ENCODE results near the gene YJEFN3.

Gene YJEFN3

DNA sequence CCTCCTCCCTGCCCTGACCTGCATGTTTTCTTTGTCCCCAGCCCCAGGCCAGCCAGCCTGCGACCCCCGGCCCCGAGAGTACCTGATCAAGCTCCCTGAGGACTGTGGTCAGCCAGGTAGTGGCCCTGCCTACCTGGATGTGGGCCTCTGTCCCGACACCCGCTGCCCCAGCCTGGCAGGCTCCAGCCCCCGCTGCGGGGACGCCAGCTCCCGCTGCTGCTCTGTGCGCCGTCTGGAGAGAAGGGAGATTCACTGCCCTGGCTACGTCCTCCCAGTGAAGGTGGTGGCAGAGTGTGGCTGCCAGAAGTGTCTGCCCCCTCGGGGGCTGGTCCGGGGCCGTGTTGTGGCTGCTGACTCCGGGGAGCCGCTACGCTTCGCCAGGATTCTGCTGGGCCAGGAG is 14.9 kb downstream of the YJEFN3 start:
- H3K27ac ChIP-seq (ENCODE audit: low read depth, low read length, poor library complexity, severe bottlenecking) = no peak overlapping the region
- H2AFZ ChIP-seq (ENCODE audit: low read length) = no peak overlapping the region
- no peak for TF ChIP-seq EZH2 (IDR thresholded peaks at IDR 0.05; ENCODE audit: borderline replicate concordance, low read length)
- TF ChIP-seq, protein P1, sequence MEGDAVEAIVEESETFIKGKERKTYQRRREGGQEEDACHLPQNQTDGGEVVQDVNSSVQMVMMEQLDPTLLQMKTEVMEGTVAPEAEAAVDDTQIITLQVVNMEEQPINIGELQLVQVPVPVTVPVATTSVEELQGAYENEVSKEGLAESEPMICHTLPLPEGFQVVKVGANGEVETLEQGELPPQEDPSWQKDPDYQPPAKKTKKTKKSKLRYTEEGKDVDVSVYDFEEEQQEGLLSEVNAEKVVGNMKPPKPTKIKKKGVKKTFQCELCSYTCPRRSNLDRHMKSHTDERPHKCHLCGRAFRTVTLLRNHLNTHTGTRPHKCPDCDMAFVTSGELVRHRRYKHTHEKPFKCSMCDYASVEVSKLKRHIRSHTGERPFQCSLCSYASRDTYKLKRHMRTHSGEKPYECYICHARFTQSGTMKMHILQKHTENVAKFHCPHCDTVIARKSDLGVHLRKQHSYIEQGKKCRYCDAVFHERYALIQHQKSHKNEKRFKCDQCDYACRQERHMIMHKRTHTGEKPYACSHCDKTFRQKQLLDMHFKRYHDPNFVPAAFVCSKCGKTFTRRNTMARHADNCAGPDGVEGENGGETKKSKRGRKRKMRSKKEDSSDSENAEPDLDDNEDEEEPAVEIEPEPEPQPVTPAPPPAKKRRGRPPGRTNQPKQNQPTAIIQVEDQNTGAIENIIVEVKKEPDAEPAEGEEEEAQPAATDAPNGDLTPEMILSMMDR (IDR thresholded peaks at IDR 0.05; ENCODE audit: low read length) = no peak
- H3K4me2 ChIP-seq (ENCODE audit: low read length) = no peak overlapping the region
- H3K9me3 ChIP-seq (ENCODE audit: low read length) = no peaks in the 10 kb centered on the region
- H3K4me3 ChIP-seq (ENCODE audit: low read depth, low read length, poor library complexity, severe bottlenecking) = no peak overlapping the region
- no peaks in the 10 kb centered on the region for H3K79me2 ChIP-seq (ENCODE audit: insufficient read depth, low read length)
- no peaks in the 10 kb centered on the region for H3F3A ChIP-seq (ENCODE audit: insufficient read depth, low read length)
- H3K9me2 ChIP-seq (ENCODE audit: low read depth, low read length) = no peaks in the 10 kb centered on the region
- H3K4me1 ChIP-seq (ENCODE audit: insufficient read depth, low read length, severe bottlenecking) = peaks cover under 1% of the 10 kb centered on the region
- H3K27me3 ChIP-seq (ENCODE audit: insufficient read depth, low read length) = no peaks in the 10 kb centered on the region
- H4K20me1 ChIP-seq (ENCODE audit: insufficient read depth, low read length) = no peaks in the 10 kb centered on the region
- no peak overlapping the region for H3K9ac ChIP-seq (ENCODE audit: low read length)
- H3K36me3 ChIP-seq (ENCODE audit: insufficient read depth, low read length) = no peaks in the 10 kb centered on the region

DNA sequence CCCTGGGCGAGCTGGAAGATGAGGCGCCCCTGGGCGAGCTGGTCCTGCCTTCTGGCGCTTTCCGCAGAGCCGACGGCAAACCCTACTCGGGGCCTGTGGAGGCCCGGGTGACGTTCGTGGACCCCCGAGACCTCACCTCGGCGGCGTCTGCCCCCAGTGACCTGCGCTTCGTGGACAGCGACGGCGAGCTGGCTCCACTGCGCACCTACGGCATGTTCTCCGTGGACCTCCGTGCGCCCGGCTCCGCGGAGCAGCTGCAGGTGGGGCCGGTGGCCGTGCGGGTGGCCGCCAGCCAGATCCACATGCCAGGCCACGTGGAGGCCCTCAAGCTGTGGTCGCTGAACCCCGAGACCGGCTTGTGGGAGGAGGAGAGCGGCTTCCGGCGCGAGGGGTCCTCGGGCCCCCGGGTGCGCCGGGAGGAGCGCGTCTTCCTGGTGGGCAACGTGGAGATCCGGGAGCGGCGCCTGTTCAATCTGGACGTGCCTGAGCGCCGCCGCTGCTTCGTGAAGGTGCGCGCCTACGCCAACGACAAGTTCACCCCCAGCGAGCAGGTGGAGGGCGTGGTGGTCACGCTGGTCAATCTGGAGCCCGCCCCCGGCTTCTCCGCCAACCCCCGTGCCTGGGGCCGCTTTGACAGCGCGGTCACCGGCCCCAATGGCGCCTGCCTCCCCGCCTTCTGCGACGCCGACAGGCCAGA is 15.7 kb downstream of the YJEFN3 start:
- Histone ChIP-seq H3K4me3 (ENCODE audit: low read depth, low read length, poor library complexity, severe bottlenecking) (no peak overlapping the region), H3K36me3 (ENCODE audit: insufficient read depth, low read length) (no peaks in the 10 kb centered on the region)

DNA sequence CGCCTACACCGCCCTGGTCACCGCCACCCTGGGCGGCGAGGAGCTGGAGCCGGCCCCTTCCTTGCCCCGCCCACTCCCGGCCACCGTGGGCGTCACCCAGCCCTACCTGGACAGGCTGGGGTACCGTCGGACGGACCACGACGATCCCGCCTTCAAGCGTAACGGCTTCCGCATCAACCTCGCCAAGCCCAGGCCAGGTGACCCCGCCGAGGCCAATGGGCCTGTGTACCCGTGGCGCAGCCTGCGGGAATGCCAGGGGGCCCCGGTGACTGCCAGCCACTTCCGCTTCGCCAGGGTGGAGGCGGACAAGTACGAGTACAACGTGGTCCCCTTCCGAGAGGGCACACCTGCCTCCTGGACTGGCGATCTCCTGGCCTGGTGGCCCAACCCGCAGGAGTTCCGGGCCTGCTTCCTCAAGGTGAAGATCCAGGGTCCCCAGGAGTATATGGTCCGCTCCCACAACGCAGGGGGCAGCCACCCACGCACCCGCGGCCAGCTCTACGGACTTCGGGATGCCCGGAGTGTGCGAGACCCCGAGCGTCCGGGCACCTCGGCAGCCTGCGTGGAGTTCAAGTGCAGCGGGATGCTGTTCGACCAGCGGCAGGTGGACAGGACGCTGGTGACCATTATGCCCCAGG is 16.4 kb downstream of the YJEFN3 start:
- H3K9ac ChIP-seq (ENCODE audit: low read length) = no peak overlapping the region
- no peaks in the 10 kb centered on the region for H3K36me3 ChIP-seq (ENCODE audit: insufficient read depth, low read length)
- H2AFZ ChIP-seq (ENCODE audit: low read length) = no peak overlapping the region
- TF ChIP-seq, protein P1 (IDR thresholded peaks at IDR 0.05; ENCODE audit: low read length) = no peak
- H4K20me1 ChIP-seq (ENCODE audit: insufficient read depth, low read length) = no peaks in the 10 kb centered on the region
- H3K27me3 ChIP-seq (ENCODE audit: insufficient read depth, low read length) = no peaks in the 10 kb centered on the region
- no peak overlapping the region for H3K27ac ChIP-seq (ENCODE audit: low read depth, low read length, poor library complexity, severe bottlenecking)
- H3F3A ChIP-seq (ENCODE audit: insufficient read depth, low read length) = no peaks in the 10 kb centered on the region
- H3K79me2 ChIP-seq (ENCODE audit: insufficient read depth, low read length) = no peaks in the 10 kb centered on the region
- H3K4me3 ChIP-seq (ENCODE audit: low read depth, low read length, poor library complexity, severe bottlenecking) = no peak overlapping the region
- no peaks in the 10 kb centered on the region for H3K9me2 ChIP-seq (ENCODE audit: low read depth, low read length)
- H3K4me1 ChIP-seq (ENCODE audit: insufficient read depth, low read length, severe bottlenecking) = no peaks in the 10 kb centered on the region
- H3K4me2 ChIP-seq (ENCODE audit: low read length) = no peak overlapping the region
- no peaks in the 10 kb centered on the region for H3K9me3 ChIP-seq (ENCODE audit: low read length)

More for the DNA sequence above, 15.7 kb downstream of the YJEFN3 start:
- Histone ChIP-seq H3K4me2 (ENCODE audit: low read length) (no peak overlapping the region), H3K4me1 (ENCODE audit: insufficient read depth, low read length, severe bottlenecking) (no peaks in the 10 kb centered on the region), H3K9me3 (ENCODE audit: low read length) (no peaks in the 10 kb centered on the region), H3K79me2 (ENCODE audit: insufficient read depth, low read length) (no peaks in the 10 kb centered on the region), H4K20me1 (ENCODE audit: insufficient read depth, low read length) (no peaks in the 10 kb centered on the region), H3K27me3 (ENCODE audit: insufficient read depth, low read length) (no peaks in the 10 kb centered on the region), H3K9ac (ENCODE audit: low read length) (no peak overlapping the region), H3F3A (ENCODE audit: insufficient read depth, low read length) (no peaks in the 10 kb centered on the region), H2AFZ (ENCODE audit: low read length) (no peak overlapping the region), H3K27ac (ENCODE audit: low read depth, low read length, poor library complexity, severe bottlenecking) (no peak overlapping the region), H3K9me2 (ENCODE audit: low read depth, low read length) (no peaks in the 10 kb centered on the region)
- TF ChIP-seq, protein P1 (IDR thresholded peaks at IDR 0.05; ENCODE audit: low read length) = no peak
- no peak for TF ChIP-seq EZH2 (IDR thresholded peaks at IDR 0.05; ENCODE audit: borderline replicate concordance, low read length)

Measured in OCI-LY1 (cell line).